Fibroblast of skin of scalp (primary cell): ENCODE measurements around the gene C10orf67.
"Not testable (repeated sequence)": the region's sequence is repeated elsewhere in the genome, so short reads cannot be mapped to it uniquely, and the experiment has no call there.

Experiments used
- DNase-seq: peaks from one replicate; pipeline ENCODE4 v3.0.0-alpha.2; 2013

C10orf67 gene

GRCh38 chr10:23322082-23322481 lies 22.5 kb downstream of the C10orf67 start:
- DNase-seq: no peak

GRCh38 chr10:23319835-23320234 lies 24.8 kb downstream of the C10orf67 start:
- no peak for DNase-seq

GRCh38 chr10:23318359-23318758 lies 26.2 kb downstream of the C10orf67 start:
- DNase-seq: no peak

- no peak for DNase-seq
These were observed 27.2 kb downstream of the C10orf67 start for GRCh38 chr10:23317416-23317815.

GRCh38 chr10:23316406-23316805 lies 28.2 kb downstream of the C10orf67 start:
- DNase-seq: no peak

GRCh38 chr10:23315966-23316365 lies 28.6 kb downstream of the C10orf67 start:
- DNase-seq: no peak

GRCh38 chr10:23314835-23315239 lies 29.8 kb downstream of the C10orf67 start:
- peak; percentile 83 for DNase-seq

GRCh38 chr10:23311034-23311433 lies 33.6 kb downstream of the C10orf67 start:
- no peak for DNase-seq

GRCh38 chr10:23310404-23310803 lies 34.2 kb downstream of the C10orf67 start:
- peak; percentile 56 for DNase-seq

- DNase-seq: not testable (repeated sequence)
These were observed 44.6 kb downstream of the C10orf67 start for GRCh38 chr10:23299961-23300360.

- DNase-seq: peak; percentile 9
These were observed 49.9 kb downstream of the C10orf67 start for GRCh38 chr10:23294638-23295247.

- DNase-seq: no peak
These were observed 50.5 kb downstream of the C10orf67 start for GRCh38 chr10:23293973-23294590.

GRCh38 chr10:23293145-23293724 lies 51.4 kb downstream of the C10orf67 start:
- DNase-seq: peak; percentile 25

- DNase-seq: no peak
These were observed 52.9 kb downstream of the C10orf67 start for GRCh38 chr10:23291551-23292334.

- no peak for DNase-seq
These were observed 59.8 kb downstream of the C10orf67 start for GRCh38 chr10:23284674-23285335.

- no peak for DNase-seq
These were observed 60.4 kb downstream of the C10orf67 start for GRCh38 chr10:23284155-23284554.

- DNase-seq: no peak
These were observed 60.9 kb downstream of the C10orf67 start for GRCh38 chr10:23283680-23284079.

- no peak for DNase-seq
These were observed 63.6 kb downstream of the C10orf67 start for GRCh38 chr10:23281044-23281433.

GRCh38 chr10:23280419-23281043 lies 64.1 kb downstream of the C10orf67 start:
- no peak for DNase-seq

- no peak for DNase-seq
These were observed 69.2 kb downstream of the C10orf67 start for GRCh38 chr10:23275355-23275754.

GRCh38 chr10:23274179-23274578 lies 70.4 kb downstream of the C10orf67 start:
- not testable (repeated sequence) for DNase-seq

GRCh38 chr10:23270531-23270930 lies 74.1 kb downstream of the C10orf67 start:
- no peak for DNase-seq
